ENCODE results near the gene KCNJ12.
"Not testable (repeated sequence)": the region's sequence is repeated elsewhere in the genome, so short reads cannot be mapped to it uniquely, and the experiment has no call there.

The KCNJ12 gene

DNA sequence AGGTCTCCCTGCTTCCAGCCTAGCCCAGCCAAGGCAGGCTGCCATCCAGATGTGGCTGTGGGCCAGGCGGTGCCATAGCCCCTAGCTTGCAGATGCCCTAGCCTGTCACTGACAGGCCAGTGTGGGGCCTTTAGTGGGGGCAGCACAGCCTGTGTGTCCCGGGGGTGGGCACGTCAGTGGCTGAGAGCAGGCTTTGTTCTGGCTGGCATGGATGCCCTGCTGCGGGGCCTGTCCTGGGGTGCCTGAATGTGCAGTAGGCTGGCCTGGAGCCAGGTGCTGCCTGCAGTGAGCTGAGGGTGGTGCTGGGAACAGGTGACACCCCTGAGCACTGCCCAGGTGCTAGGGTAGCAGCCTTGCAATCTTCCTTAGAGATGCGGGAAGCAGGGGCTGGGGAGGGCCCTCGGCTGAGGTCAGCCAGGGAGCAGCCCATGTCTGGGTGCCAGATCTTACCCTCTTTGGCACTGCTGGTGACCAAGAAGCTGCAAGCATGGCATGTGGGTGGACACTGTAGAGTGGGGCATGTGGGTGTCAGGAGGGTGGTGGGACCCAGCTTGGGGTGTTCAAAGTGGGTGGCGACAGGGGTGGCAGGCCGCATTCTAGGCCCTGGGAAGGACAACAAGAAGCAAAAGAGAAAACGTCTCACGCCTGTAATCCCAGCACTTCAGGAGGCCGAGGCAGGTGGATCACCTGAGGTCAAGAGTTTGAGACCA is 37.6 kb downstream of the KCNJ12 start:
- H3K36me3 ChIP-seq (ENCODE audit: insufficient read depth, low read length); H3K27me3 ChIP-seq (ENCODE audit: insufficient read depth, low read length); H2AFZ ChIP-seq (ENCODE audit: low read depth, low read length); H3K4me1 ChIP-seq (ENCODE audit: insufficient read depth, low read length); H3K9me3 ChIP-seq (ENCODE audit: low read length); H3K4me3 ChIP-seq (ENCODE audit: low read length): not testable (repeated sequence)

DNA sequence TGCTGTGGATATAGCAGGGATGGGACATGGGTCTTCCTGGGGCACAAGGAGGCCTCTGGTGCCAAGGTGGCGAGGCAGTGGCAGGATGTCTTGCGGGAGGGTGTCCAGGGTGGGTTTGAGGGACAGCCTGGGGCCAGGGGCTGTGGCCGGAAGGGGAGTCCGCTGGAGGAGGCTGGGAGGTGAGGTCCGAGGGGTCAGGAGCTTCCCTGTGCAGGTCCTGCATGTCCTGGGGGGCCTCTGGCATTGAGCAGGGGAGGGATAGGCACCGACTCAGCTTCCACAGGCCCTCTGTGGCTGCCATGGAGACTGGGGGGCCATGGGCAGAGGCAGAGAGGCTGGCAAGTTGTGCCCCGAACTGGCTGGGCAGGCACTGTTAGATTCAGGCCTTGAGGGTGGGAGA is 38.5 kb downstream of the KCNJ12 start:
- not testable (repeated sequence) for H3K4me3 ChIP-seq (ENCODE audit: low read length); H3K27me3 ChIP-seq (ENCODE audit: insufficient read depth, low read length); H3K4me1 ChIP-seq (ENCODE audit: insufficient read depth, low read length); H3K9me3 ChIP-seq (ENCODE audit: low read length); H3K36me3 ChIP-seq (ENCODE audit: insufficient read depth, low read length); H2AFZ ChIP-seq (ENCODE audit: low read depth, low read length)

DNA sequence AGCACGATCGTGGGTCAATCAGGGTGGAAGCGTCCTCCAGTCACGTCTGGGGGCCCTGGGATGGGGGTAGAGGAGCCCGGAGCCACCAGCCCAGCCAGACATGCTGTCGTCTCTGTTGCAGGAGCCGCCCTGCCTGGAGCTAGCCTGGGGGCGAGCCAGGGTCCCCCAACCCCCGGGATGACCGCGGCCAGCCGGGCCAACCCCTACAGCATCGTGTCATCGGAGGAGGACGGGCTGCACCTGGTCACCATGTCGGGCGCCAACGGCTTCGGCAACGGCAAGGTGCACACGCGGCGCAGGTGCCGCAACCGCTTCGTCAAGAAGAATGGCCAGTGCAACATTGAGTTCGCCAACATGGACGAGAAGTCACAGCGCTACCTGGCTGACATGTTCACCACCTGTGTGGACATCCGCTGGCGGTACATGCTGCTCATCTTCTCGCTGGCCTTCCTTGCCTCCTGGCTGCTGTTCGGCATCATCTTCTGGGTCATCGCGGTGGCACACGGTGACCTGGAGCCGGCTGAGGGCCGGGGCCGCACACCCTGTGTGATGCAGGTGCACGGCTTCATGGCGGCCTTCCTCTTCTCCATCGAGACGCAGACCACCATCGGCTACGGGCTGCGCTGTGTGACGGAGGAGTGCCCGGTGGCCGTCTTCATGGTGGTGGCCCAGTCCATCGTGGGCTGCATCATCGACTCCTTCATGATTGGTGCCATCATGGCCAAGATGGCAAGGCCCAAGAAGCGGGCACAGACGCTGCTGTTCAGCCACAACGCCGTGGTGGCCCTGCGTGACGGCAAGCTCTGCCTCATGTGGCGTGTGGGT is 39.2 kb downstream of the KCNJ12 start:
- H3K4me3 ChIP-seq (ENCODE audit: low read length); H3K4me1 ChIP-seq (ENCODE audit: insufficient read depth, low read length); H3K36me3 ChIP-seq (ENCODE audit: insufficient read depth, low read length); H3K27me3 ChIP-seq (ENCODE audit: insufficient read depth, low read length); H3K9me3 ChIP-seq (ENCODE audit: low read length); H2AFZ ChIP-seq (ENCODE audit: low read depth, low read length): not testable (repeated sequence)

DNA sequence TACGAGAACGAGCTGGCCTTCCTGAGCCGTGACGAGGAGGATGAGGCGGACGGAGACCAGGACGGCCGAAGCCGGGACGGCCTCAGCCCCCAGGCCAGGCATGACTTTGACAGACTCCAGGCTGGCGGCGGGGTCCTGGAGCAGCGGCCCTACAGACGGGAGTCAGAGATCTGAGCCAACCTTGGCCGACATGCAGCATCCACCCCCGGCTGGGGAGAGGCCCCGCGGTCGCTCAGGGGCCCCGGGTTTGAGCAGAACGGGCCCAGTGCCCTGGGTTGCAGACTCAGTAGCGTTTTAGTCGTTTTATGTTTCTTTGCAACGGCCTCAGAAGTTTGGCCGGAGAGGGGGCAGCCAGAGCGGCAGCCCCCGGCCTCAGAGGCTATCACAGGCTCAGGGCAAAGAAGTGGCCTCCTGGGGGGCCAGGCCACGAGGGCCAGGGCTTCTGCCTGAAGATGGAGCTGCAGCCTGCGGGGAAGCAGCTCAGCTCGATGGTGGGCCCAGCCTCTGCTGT is 40.4 kb downstream of the KCNJ12 start:
- H3K4me1 ChIP-seq (ENCODE audit: insufficient read depth, low read length); H3K9me3 ChIP-seq (ENCODE audit: low read length); H3K27me3 ChIP-seq (ENCODE audit: insufficient read depth, low read length); H3K4me3 ChIP-seq (ENCODE audit: low read length); H2AFZ ChIP-seq (ENCODE audit: low read depth, low read length); H3K36me3 ChIP-seq (ENCODE audit: insufficient read depth, low read length): not testable (repeated sequence)

DNA sequence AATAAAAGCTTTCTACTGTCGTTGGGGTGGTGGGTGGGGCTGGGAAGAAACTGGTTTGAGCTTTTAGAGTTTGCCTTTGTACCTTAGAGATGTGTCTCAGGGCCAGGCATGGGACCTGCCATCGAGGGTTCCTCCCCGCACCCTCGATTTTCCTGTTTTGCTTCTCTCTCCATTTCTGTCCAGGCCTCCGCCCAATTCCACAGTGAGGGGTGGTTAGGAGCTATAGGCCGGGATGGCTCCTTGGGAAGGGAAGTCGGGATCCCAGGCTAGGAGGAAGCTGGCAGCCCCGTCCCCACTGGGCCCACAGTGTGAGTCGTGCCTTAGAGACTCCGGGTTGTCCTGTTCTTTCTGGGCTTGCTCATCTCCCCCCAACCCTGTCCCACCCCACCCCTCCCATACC is 41.2 kb downstream of the KCNJ12 start:
- not testable (repeated sequence) for H3K4me1 ChIP-seq (ENCODE audit: insufficient read depth, low read length); H3K27me3 ChIP-seq (ENCODE audit: insufficient read depth, low read length); H3K9me3 ChIP-seq (ENCODE audit: low read length)

DNA sequence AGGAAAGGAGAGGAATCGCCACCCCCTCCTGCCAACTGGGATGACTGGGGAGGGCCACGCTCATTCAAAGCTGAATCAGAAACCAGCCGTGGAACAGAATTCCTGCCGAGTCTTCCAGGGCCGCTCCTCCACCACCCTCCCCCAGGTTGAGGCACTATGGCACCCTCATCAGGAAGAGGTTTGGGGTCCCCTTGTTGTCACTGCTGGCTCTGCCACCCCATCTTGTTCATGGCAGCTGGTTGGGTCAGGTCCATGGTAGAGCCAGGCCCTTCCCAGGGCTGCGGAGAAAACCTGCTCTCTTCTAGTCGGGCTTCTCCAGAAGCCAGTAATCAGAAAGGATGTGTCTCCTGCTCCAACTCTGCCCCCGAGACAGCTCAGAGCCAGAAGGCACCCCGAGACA is 41.8 kb downstream of the KCNJ12 start:
- no peaks in the 10 kb centered on the region for H3K36me3 ChIP-seq (ENCODE audit: insufficient read depth, low read length)
- no peaks in the 10 kb centered on the region for H3K9me3 ChIP-seq (ENCODE audit: low read length)
- H3K27me3 ChIP-seq (ENCODE audit: insufficient read depth, low read length) = no peaks in the 10 kb centered on the region
- no peak overlapping the region for H2AFZ ChIP-seq (ENCODE audit: low read depth, low read length)
- H3K4me3 ChIP-seq (ENCODE audit: low read length) = no peak overlapping the region
- H3K4me1 ChIP-seq (ENCODE audit: insufficient read depth, low read length) = no peaks in the 10 kb centered on the region

More for the DNA sequence above, 41.2 kb downstream of the KCNJ12 start:
- not testable (repeated sequence) for H3K36me3 ChIP-seq (ENCODE audit: insufficient read depth, low read length); H2AFZ ChIP-seq (ENCODE audit: low read depth, low read length); H3K4me3 ChIP-seq (ENCODE audit: low read length)

DNA sequence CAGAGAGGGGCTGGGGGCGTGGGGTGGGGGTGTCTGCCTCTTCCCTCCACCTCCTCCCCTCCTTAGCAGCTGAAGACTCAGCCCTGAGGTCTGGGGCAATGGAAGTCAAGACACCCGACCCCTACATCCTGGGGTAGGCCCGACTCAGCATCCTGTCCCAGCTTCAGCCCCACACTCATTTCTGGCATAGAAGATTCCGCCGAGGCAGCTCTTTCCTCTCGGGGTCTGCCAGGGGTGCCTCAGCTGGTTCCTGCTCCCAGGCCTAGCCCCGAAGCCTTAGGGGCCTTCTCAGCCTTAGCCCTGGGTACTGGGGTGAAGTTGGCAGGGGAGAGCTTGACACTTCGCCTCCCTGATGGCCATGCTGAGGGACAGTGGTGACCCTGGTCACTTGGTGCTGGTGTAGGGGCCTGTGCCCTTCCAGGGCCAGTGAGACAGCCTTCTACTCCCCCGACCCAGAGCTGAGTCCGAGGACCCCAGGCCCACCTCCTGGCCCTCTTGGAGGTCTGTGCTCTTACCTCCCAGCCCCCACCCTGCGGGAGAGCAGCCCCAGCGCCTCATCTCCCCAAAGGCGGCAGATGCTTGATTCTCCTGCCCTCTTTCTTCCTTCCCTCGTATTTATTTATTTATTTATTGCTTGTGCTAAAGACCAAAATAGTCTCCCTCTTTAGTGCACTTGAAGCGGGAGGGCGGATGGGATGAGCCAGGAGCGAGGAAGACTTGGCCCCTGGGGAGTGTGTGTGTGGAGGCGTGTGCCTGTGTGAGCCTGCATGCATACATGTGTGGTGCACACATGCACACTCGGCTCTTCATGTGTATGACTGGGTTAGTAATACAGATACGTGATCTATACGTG is 42.5 kb downstream of the KCNJ12 start:
- Histone ChIP-seq H3K27me3 (ENCODE audit: insufficient read depth, low read length) (no peaks in the 10 kb centered on the region), H3K36me3 (ENCODE audit: insufficient read depth, low read length) (no peaks in the 10 kb centered on the region), H3K4me1 (ENCODE audit: insufficient read depth, low read length) (no peaks in the 10 kb centered on the region), H3K4me3 (ENCODE audit: low read length) (no peak overlapping the region), H2AFZ (ENCODE audit: low read depth, low read length) (no peak overlapping the region), H3K9me3 (ENCODE audit: low read length) (no peaks in the 10 kb centered on the region)

DNA sequence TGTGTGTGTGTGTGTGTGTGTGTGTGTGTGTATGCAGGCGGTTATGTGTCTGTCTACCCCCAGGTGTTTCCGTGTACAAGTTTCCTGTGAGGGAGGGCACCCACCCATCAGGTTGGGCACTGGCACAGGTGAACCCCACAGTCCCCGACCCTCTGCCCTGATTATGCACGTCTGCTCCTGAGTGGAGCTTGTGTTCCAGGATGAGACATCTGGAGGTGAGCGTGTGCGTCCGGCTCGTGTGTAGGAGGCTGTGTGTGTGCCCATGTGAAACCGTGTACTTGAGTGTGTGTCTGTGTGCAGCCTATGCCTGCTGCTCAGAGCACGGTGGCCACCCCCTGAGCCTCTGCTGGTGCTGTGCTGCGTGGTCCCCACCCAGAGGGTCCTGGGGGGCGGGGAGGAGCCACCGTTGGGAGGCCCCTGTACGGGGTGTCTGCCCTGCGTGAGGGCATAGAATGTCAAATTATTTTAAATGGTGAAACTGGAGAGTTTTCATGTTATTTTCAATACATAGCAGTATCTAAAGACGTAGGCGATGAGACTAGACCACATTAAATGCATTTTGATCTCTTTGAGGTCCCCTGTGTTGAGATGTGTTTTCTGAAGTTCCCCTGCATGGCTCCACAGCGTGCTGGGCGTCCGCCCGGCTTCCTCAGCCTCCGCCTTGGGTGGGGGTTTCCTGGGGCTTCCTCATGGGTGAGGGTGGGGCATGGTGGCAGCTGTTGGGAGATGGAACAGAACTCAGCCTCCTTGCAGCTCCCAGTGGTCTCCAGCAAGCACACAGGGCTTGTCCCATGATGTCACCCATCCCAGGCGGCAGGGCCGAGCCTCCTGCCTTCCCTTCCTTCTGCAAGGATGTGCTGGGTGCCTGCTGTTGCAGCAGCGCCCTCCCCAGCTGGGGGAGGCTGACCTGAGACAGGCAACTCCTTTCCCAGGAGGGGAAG is 43.4 kb downstream of the KCNJ12 start:
- Histone ChIP-seq H3K4me3 (ENCODE audit: low read length) (no peak overlapping the region), H2AFZ (ENCODE audit: low read depth, low read length) (no peak overlapping the region), H3K9me3 (ENCODE audit: low read length) (no peaks in the 10 kb centered on the region), H3K27me3 (ENCODE audit: insufficient read depth, low read length) (no peaks in the 10 kb centered on the region), H3K4me1 (ENCODE audit: insufficient read depth, low read length) (no peaks in the 10 kb centered on the region), H3K36me3 (ENCODE audit: insufficient read depth, low read length) (no peaks in the 10 kb centered on the region)

DNA sequence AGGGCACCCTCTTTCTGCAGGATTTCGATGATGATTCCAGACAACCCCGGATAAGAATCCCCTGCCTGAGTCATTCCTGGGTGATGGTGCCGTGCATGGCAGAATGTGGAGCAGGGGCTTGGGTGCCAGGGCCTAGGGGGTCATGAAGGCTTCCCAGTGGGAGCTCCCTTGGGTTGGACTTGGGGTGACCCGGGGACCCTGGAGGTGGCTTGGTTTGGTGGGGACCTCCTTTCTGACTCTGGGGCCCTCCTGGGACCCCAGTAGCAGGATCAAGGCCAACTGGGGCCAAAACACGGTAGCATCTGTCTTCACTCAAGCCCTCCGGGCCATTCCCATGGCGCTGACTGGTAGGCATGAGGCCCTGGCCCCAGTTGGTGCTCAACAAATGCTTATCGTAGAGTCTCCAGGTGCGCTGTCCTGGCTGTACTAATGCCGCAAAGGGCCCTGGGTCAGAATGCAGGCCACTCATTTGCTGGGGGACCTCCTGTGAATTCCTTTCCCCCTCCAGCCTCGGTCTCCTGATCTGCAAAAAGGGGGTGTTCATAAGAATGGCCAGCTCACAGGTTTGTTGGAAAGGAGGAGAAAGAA is 44.4 kb downstream of the KCNJ12 start:
- H3K4me1 ChIP-seq (ENCODE audit: insufficient read depth, low read length); H2AFZ ChIP-seq (ENCODE audit: low read depth, low read length); H3K27me3 ChIP-seq (ENCODE audit: insufficient read depth, low read length); H3K4me3 ChIP-seq (ENCODE audit: low read length); H3K36me3 ChIP-seq (ENCODE audit: insufficient read depth, low read length); H3K9me3 ChIP-seq (ENCODE audit: low read length): not testable (repeated sequence)

DNA sequence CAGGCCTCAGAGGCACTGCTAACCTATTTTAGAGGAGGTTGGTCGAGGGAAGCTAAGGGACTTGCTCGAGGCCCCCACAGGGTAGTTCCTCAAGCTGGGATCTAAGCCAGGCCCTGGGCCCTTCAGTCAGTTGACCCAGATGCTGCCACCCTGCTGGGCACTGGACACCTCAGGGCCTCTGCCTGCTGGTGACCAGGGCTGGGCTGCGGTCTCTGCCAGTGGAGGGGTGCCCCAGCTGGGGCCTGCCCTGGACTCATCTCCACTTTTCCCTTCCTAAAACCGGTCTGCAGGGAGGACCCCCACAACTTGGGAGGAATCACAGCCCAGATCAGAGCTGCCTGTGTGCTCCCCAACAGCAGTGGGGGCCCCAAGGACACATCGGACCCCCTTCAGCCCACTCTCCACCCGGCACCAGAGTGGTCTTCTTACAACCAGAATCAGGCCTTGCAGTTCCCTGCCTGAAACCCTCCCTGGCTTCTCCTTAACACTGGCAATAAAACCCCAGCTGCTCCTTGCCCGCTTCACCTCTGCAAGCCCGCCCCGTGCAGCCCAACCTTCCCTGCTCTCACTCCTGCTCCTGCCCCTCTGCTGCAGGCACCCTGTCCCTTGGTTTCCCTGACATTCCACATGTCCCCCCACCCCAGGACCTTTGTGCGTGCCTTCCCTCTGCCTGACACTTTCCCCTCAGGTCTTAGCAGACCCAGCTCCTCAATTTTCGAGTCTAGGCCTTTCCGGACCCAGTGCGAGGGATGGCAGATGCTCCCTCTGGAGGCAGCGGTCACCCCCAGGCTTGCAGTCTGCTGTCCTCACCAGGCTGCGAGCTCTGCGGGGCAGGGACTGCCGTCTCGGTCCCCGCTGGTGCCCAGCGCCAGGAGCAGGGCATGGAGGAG is 45.5 kb downstream of the KCNJ12 start:
- not testable (repeated sequence) for H3K4me3 ChIP-seq (ENCODE audit: low read length); H3K27me3 ChIP-seq (ENCODE audit: insufficient read depth, low read length); H3K9me3 ChIP-seq (ENCODE audit: low read length); H3K4me1 ChIP-seq (ENCODE audit: insufficient read depth, low read length); H3K36me3 ChIP-seq (ENCODE audit: insufficient read depth, low read length); H2AFZ ChIP-seq (ENCODE audit: low read depth, low read length)

DNA sequence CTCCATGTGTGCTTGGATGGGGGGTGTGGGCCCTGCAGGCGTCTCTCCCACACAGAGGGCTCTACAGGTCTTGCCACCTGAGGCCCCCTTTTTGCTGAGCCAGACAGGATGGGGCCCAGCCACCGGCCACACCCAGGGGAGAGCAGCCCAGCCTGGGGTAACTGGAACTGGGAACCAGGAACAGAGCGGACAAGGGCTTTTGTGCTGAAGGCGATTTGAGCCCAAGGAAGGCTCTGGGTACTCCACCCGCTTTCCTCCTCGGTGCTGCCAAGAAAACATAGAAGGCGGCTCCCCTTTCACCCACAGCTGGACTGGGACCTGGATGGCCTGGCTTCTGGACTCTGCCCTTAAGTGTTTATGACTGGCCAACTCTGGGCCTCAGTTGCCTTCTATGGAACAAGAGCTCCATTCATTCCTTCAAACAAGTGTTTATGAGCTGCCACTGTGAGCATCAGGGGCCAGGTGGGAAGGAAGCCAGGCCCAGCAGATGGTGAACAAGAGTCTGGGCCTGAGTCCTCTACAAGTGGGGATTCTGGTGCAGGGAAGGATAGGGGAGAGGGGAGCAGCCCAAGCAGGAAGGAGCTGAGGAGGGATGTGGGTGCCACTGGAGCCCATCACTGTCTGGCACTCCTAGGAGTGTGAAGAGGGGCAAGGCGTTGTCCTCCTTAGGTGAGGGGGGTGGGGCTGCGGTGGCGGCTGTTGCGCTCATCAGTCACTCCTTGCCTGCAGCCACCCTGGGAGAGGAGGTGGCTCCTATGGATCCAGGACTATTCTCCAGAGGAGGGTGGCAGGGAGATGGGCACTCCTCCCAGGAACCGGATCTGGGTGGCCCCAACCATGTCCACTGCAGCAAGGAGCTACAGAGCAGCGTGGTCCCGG is 46.4 kb downstream of the KCNJ12 start:
- not testable (repeated sequence) for H3K27me3 ChIP-seq (ENCODE audit: insufficient read depth, low read length); H3K4me1 ChIP-seq (ENCODE audit: insufficient read depth, low read length); H3K36me3 ChIP-seq (ENCODE audit: insufficient read depth, low read length); H2AFZ ChIP-seq (ENCODE audit: low read depth, low read length); H3K9me3 ChIP-seq (ENCODE audit: low read length); H3K4me3 ChIP-seq (ENCODE audit: low read length)
